ENCODE results near the gene TMEM163.

Gene TMEM163

GRCh38 chr2:134435936-134436335, 282.9 kb downstream of the TMEM163 start:
- no peak for TF ChIP-seq CTCF (IDR thresholded peaks at IDR 0.05; ENCODE audit: control insufficient read depth, extremely low read depth, insufficient read depth)
- no peak overlapping the region for H3K4me3 ChIP-seq (ENCODE audit: low read depth, low read length)

GRCh38 chr2:134435505-134435904, 283.3 kb downstream of the TMEM163 start:
- no peak for DNase-seq (ENCODE audit: low read depth)
- no peak for TF ChIP-seq CTCF (IDR thresholded peaks at IDR 0.05; ENCODE audit: control insufficient read depth, extremely low read depth, insufficient read depth)
- no peak overlapping the region for H3K4me3 ChIP-seq (ENCODE audit: low read depth, low read length)

More at GRCh38 chr2:134435936-134436335, 282.9 kb downstream of the TMEM163 start:
- DNase-seq (ENCODE audit: low read depth): no peak

- no peak for TF ChIP-seq CTCF (IDR thresholded peaks at IDR 0.05; ENCODE audit: control insufficient read depth, extremely low read depth, insufficient read depth)
- H3K4me3 ChIP-seq (ENCODE audit: low read depth, low read length): no peak overlapping the region
- no peak for DNase-seq (ENCODE audit: low read depth)
Observed at GRCh38 chr2:134433979-134434378, 284.8 kb downstream of the TMEM163 start.

- no peak overlapping the region for H3K4me3 ChIP-seq (ENCODE audit: low read depth, low read length)
- no peak for TF ChIP-seq CTCF (IDR thresholded peaks at IDR 0.05; ENCODE audit: control insufficient read depth, extremely low read depth, insufficient read depth)
- DNase-seq (ENCODE audit: low read depth): no peak
Observed at GRCh38 chr2:134433469-134433868, 285.3 kb downstream of the TMEM163 start.

GRCh38 chr2:134432435-134432883, 286.3 kb downstream of the TMEM163 start:
- no peak overlapping the region for H3K4me3 ChIP-seq (ENCODE audit: low read depth, low read length)
- no peak for DNase-seq (ENCODE audit: low read depth)
- TF ChIP-seq CTCF (IDR thresholded peaks at IDR 0.05; ENCODE audit: control insufficient read depth, extremely low read depth, insufficient read depth): no peak

- no peak overlapping the region for H3K4me3 ChIP-seq (ENCODE audit: low read depth, low read length)
- DNase-seq (ENCODE audit: low read depth): no peak
- TF ChIP-seq CTCF (IDR thresholded peaks at IDR 0.05; ENCODE audit: control insufficient read depth, extremely low read depth, insufficient read depth): no peak
Observed at GRCh38 chr2:134431838-134432434, 286.9 kb downstream of the TMEM163 start.

GRCh38 chr2:134429886-134430285, 288.9 kb downstream of the TMEM163 start:
- no peak for DNase-seq (ENCODE audit: low read depth)
- no peak for TF ChIP-seq CTCF (IDR thresholded peaks at IDR 0.05; ENCODE audit: control insufficient read depth, extremely low read depth, insufficient read depth)

More at GRCh38 chr2:134429886-134430285, 288.9 kb downstream of the TMEM163 start:
- H3K4me3 ChIP-seq (ENCODE audit: low read depth, low read length): no peak overlapping the region

Measured in LNCaP clone FGC (cell line).